DND-41 (cell line): ENCODE data around the gene ZNF492.

Source experiments
- ATAC-seq: fragments of 200-7000 bp; cut with Tn5 transposase; 3 replicates; pipeline ENCODE4 v1.9.1; 2021; ENCODE audit warnings: low read depth; ENCODE audit not compliant: insufficient read depth
- DNase-seq: peaks from one replicate; pipeline ENCODE4 v3.0.0-alpha.2; 2020
- H2AFZ ChIP-seq: 2 replicates; pipeline ENCODE4 v1.6.0; 2012; ENCODE audit warnings: low read depth, low read length
- H3K27ac ChIP-seq: 2 replicates; pipeline ENCODE4 v1.5.1; 2012; ENCODE audit warnings: low read length, inconsistent platforms
- H3K27me3 ChIP-seq: fragments of 200-600 bp; sonication (generic); 2 replicates; pipeline ENCODE4 v1.6.0; 2012; ENCODE audit warnings: low read length, mild to moderate bottlenecking, inconsistent platforms; ENCODE audit not compliant: insufficient read depth, poor library complexity
- H3K36me3 ChIP-seq: 2 replicates; pipeline ENCODE4 v1.5.1; 2012; ENCODE audit warnings: low read length, inconsistent platforms; ENCODE audit not compliant: insufficient read depth
- H3K4me1 ChIP-seq: 2 replicates; pipeline ENCODE4 v1.5.1; 2012; ENCODE audit warnings: mild to moderate bottlenecking, low read length; ENCODE audit not compliant: insufficient read depth
- H3K4me2 ChIP-seq: 2 replicates; pipeline ENCODE4 v1.6.0; 2012; ENCODE audit warnings: mild to moderate bottlenecking, moderate library complexity, low read length, inconsistent platforms; ENCODE audit not compliant: insufficient read depth
- H3K4me3 ChIP-seq, 2 experiments: fragments of 200-600 bp in 1 of 2; shearing (Covaris generic) in 1 of 2; 2 replicates each; pipeline ENCODE4 v1.5.1; 2012 to 2016; ENCODE audit warnings: inconsistent platforms in 2 of 2, low read length in 2 of 2, mild to moderate bottlenecking in 2 of 2, low read depth in 1 of 2, moderate library complexity in 1 of 2
- H3K79me2 ChIP-seq: 2 replicates; pipeline ENCODE4 v1.6.0; 2012; ENCODE audit warnings: low read length, inconsistent platforms; ENCODE audit not compliant: insufficient read depth
- H3K9ac ChIP-seq: 2 replicates; pipeline ENCODE4 v1.6.0; 2012; ENCODE audit warnings: low read depth, mild to moderate bottlenecking, inconsistent platforms, low read length, moderate library complexity
- H3K9me3 ChIP-seq: 2 replicates; pipeline ENCODE4 v1.5.1; 2012; ENCODE audit warnings: low read length, moderate library complexity, mild to moderate bottlenecking, inconsistent platforms; ENCODE audit not compliant: insufficient read depth, severe bottlenecking
- H4K20me1 ChIP-seq: 2 replicates; pipeline ENCODE4 v1.6.0; 2012; ENCODE audit warnings: low read length; ENCODE audit not compliant: insufficient read depth
- EZH2 ChIP-seq: IDR thresholded peaks from 3 replicates; pipeline ENCODE4 v1.6.1; 2012; ENCODE audit warnings: borderline replicate concordance, low read depth, mild to moderate bottlenecking, moderate library complexity, low read length, inconsistent platforms; ENCODE audit not compliant: severe bottlenecking
- TF ChIP-seq, protein P1 (sequence below): IDR thresholded peaks from 2 replicates; pipeline ENCODE4 v1.5.1; 2012; ENCODE audit warnings: borderline replicate concordance, low read length, moderate library complexity, mild to moderate bottlenecking; ENCODE audit not compliant: poor library complexity, severe bottlenecking; ENCODE audit errors: extremely low read depth

The ZNF492 gene

DNA sequence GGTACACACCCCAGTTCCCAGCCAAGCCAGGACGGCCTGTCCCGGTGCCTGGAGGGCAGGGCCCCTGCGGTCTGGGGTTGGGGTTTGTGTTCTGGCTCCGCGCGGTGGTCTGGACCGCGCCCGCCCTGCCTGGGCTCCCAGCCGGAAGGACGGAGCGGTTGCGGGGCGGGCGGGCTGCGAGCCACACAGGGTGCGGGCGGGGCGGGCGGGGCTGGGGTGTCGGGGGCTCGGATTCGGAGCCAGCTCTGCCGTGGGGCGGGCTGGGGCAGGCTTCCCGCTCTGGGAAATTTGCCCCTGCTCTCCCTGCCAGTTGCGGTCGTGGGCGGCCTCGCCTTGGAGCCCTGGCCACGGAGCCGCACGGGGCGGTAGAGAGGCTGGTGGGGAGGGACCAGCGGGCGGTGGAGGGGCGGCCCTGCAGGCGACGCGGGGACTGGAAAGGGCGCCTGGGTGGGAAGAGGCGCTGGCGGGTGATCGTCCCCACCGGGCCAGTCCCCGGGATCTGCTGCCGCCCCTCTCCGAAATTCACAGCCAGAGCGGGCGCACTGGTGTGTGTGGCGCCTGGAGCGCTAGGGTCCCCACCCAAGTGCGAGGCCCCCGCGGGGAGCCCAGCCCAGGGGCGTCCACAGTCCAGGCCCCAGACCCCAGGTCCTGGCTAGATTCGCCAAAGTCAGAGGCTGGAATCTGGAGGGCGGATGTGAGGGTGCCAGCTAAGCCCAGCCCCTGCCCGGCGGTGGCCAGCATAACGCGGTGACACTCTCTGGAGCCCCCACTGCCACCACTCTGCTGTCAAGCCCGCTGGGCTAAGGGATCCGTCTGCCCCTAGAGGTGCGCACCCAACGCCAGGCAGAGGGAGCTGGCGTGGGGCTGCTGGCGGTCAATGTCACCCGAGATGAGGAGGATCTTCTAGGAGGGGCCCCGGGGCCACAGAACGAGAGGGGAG lies 11.0 kb upstream of the ZNF492 start:
- H2AFZ ChIP-seq, result no peak overlapping the region
- no peaks in the 10 kb centered on the region for H3K4me1 ChIP-seq
- DNase-seq (no peak), ATAC-seq (no peak)
- H3K4me2 ChIP-seq, result no peak overlapping the region
- no peak overlapping the region for H3K4me3 ChIP-seq
- TF ChIP-seq, protein P1, sequence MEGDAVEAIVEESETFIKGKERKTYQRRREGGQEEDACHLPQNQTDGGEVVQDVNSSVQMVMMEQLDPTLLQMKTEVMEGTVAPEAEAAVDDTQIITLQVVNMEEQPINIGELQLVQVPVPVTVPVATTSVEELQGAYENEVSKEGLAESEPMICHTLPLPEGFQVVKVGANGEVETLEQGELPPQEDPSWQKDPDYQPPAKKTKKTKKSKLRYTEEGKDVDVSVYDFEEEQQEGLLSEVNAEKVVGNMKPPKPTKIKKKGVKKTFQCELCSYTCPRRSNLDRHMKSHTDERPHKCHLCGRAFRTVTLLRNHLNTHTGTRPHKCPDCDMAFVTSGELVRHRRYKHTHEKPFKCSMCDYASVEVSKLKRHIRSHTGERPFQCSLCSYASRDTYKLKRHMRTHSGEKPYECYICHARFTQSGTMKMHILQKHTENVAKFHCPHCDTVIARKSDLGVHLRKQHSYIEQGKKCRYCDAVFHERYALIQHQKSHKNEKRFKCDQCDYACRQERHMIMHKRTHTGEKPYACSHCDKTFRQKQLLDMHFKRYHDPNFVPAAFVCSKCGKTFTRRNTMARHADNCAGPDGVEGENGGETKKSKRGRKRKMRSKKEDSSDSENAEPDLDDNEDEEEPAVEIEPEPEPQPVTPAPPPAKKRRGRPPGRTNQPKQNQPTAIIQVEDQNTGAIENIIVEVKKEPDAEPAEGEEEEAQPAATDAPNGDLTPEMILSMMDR, result no peak
- no peak for TF ChIP-seq EZH2
- H3K36me3 ChIP-seq, result no peaks in the 10 kb centered on the region
- peaks cover 15% of the 10 kb centered on the region for H3K9me3 ChIP-seq
- H3K27me3 ChIP-seq, result no peaks in the 10 kb centered on the region
- no peaks in the 10 kb centered on the region for H3K79me2 ChIP-seq
- no peak overlapping the region for H3K27ac ChIP-seq
- no peak overlapping the region for H3K9ac ChIP-seq
- H4K20me1 ChIP-seq, result no peaks in the 10 kb centered on the region

DNA sequence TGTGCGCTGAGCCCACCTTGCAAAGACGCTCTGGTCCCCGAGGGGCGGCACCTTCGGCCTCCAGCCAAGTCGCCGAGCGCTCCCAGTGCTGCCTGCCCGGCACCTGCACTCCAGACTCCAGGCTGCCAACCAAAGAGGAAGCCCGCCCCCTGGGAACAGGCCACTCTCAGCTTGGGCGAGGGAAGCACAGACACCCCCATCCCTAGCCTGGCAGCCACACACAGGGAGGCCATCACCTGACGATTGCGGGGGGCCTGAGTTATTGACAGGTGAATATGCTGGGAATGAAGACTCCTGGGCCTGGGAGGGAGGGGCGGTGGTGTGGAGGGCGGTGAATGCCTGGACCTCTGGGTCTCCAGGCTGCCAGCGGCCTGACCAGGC lies 10.3 kb upstream of the ZNF492 start:
- Histone ChIP-seq H3K4me3 (no peak overlapping the region), H3K9me3 (peaks cover 19% of the 10 kb centered on the region), H3K4me2 (no peak overlapping the region), H3K9ac (no peak overlapping the region), H3K36me3 (no peaks in the 10 kb centered on the region), H2AFZ (no peak overlapping the region), H3K27me3 (no peaks in the 10 kb centered on the region), H3K27ac (no peak overlapping the region), H4K20me1 (no peaks in the 10 kb centered on the region), H3K4me1 (no peaks in the 10 kb centered on the region), H3K79me2 (no peaks in the 10 kb centered on the region)
- TF ChIP-seq EZH2, result no peak
- TF ChIP-seq, protein P1, result no peak
- DNase-seq (no peak), ATAC-seq (no peak)

DNA sequence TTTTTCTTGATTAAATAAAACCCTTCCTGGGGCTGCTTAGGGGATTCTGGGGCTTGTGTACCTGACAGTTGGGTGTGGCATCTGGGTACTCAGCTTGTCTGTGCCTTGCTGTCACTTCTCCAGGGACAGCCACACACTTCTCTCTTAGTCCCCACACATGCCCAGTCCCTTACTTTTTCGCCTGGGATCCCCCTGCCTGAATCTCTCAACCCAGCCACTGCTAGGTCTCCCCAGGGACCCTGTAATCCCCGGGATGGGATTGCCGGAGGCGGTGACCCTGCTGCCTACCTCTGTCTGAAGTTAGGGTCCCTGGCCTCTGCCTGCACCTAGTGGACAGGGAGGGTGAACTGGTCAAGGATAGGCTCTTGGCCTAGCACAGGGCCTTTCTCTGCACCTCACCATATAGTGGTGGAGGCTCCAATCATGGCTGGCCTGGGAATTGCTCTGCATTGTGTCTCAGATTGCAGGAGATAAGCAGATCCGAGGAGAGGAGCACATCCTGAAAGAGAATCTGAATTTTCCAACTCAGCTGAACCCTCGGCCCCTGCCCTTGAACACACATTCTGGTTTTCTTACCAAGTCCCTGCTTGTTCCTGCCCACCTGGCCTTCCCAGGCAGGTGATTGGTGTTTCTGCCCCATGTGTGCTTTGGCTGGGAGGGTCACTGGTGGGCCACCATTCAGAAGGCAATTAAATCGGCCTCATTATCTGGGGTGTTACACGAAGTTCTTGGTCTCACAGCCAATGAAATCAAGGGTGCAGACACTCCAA lies 8.7 kb upstream of the ZNF492 start:
- H3K27ac ChIP-seq, result no peak overlapping the region
- ATAC-seq, result no peak
- H3K9me3 ChIP-seq, result peaks cover 19% of the 10 kb centered on the region
- no peak overlapping the region for H3K9ac ChIP-seq
- no peaks in the 10 kb centered on the region for H3K27me3 ChIP-seq
- H4K20me1 ChIP-seq, result no peaks in the 10 kb centered on the region
- H3K79me2 ChIP-seq, result no peaks in the 10 kb centered on the region
- TF ChIP-seq, protein P1, result no peak
- TF ChIP-seq EZH2, result no peak
- H2AFZ ChIP-seq, result no peak overlapping the region
- DNase-seq, result no peak
- no peaks in the 10 kb centered on the region for H3K36me3 ChIP-seq
- no peak overlapping the region for H3K4me2 ChIP-seq
- H3K4me1 ChIP-seq, result no peaks in the 10 kb centered on the region
- H3K4me3 ChIP-seq, result no peak overlapping the region
